Jurkat, Clone E6-1 (cell line): Measurements from ENCODE around the gene USH1G. TPM values are rescaled to one million over a fixed set of nuclear protein-coding genes. Genes with fewer than 3 reads are reported as not detected.
"Not testable (repeated sequence)": the region's sequence is repeated elsewhere in the genome, so short reads cannot be mapped to it uniquely, and the experiment has no call there.

Experiments used
- DNase-seq: peaks from one replicate; pipeline ENCODE4 v3.0.0-alpha.2; 2011; ENCODE audit warnings: low read depth, low spot score
- H3K4me3 ChIP-seq: 2 replicates; pipeline ENCODE4 v1.5.1; 2011; ENCODE audit warnings: mild to moderate bottlenecking, low read length, control low read depth, moderate library complexity
- polyA plus RNA-seq: library from polyadenylated mRNA; unstranded; fragments of >200 nt; gene quantifications from one replicate; pipeline ENCODE4 v1.2.1, GENCODE V29; 2012; ENCODE audit warnings: missing spikeins; ENCODE audit not compliant: insufficient read length, insufficient read depth

USH1G gene
- polyA plus RNA-seq = not detected

DNA sequence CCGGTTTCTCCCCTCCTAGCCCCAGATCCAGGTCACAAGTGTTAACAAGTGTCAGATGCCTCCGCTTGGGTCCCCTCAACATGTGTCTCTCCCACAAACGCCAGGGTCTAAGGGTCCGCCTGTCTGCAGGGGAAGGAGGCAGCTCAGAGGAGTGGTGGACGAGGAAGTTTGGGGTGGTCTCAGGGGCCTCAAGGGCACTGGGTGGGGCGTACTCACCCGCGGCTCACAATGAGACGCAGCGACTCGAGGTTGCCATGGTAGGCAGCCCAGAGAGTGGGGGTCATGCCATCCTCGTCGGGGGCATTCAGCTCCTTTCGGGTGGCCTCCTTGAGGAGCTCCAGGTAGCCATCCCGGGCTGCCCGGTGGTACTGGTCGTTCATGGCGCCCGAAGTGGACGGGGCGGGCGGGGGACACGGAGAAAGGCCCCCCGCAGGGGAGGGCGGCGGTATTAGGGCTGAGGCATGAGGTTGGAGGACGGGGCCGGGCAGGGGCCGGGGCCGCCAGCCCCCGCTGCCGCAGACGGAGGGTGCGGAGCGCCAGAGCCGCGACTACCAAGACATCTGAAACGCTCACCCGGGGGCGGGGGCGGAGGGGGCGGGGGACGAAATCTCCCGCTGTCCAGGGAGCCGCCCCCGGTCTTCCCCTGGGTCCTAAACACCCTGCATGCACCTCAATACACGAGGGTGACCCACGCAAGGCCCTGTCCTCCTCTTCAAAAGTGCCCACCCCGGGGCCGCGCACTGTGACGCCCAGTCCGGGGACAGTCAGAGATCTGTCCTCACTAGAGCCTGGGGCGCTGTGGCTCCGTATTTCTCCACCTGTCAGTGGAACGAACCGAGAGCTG, at the start of gene USH1G:
Gene USH1G, minus strand, starts transcription at position 562 of the 844 bp plus-strand sequence. Its CDS starts 182 bp downstream, at position 380.
- no peak within 1 kb of the TSS; the same call in 1 of the 2 replicates for H3K4me3 ChIP-seq
- DNase-seq = no peak

DNA sequence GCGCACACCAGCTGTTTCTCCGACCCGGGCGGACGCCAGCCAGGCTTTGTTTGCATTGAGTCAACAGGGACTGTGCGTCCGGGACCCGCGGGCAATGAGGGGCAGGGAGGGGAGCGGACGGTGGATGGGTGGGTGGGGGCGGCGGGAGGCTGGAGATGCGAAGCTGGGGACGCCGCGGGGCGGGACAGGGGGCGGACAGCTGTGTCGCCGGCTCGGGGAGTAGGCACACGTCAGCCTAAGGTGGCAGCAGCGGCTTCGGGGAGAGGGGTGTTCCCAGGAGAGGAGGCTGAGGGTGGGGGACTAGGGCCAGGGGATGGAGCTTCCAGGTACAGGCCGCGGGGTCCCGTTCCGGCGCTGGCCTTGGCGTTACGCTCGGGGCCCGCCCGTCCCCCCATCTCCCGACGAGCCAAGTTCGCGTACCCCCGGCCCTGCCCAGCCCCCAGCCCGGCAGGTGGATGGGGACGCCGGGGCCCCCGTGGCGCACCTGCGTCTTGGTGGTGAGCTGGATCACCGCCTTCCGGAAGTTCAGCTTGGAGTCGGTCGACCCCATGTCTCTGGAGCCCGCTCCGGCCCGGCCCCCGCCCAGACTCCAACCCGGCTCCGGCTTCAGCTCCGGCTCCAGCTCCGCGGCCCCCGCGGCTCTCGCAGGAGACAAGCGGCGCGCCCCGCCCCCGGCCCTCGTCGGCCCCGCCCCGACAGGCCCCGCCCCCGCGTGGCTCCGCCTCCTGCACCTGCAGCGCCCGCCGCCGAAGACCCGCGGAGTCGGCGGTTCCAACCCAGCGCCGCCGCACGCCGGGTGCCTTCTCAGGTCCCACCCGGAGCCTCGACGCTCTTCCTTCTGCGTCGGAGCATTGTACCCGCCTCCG, 49.3 kb upstream of the USH1G start, which contains the start of gene HID1:
Gene HID1, minus strand, starts transcription at position 653 of the 866 bp plus-strand sequence. Its CDS starts 103 bp downstream, at position 550.
- peak within 1 kb of the TSS; percentile 47 for H3K4me3 ChIP-seq
- peak; percentile 56 for DNase-seq

DNA sequence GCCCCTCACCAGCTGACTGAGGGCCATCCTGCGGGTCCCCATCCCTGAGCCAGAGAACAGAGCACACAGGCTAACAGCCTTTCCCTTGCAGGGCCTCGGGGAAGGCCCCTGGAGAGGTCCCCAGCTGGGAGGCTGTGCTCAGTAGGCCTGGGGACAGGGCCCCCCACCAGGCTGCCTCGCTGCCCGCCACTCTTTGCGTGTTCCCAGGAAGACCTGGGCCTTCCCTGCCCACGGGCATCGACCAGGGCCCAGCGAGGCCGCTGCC, 48.7 kb upstream of the USH1G start:
- no peak overlapping the region for H3K4me3 ChIP-seq
- no peak for DNase-seq

DNA sequence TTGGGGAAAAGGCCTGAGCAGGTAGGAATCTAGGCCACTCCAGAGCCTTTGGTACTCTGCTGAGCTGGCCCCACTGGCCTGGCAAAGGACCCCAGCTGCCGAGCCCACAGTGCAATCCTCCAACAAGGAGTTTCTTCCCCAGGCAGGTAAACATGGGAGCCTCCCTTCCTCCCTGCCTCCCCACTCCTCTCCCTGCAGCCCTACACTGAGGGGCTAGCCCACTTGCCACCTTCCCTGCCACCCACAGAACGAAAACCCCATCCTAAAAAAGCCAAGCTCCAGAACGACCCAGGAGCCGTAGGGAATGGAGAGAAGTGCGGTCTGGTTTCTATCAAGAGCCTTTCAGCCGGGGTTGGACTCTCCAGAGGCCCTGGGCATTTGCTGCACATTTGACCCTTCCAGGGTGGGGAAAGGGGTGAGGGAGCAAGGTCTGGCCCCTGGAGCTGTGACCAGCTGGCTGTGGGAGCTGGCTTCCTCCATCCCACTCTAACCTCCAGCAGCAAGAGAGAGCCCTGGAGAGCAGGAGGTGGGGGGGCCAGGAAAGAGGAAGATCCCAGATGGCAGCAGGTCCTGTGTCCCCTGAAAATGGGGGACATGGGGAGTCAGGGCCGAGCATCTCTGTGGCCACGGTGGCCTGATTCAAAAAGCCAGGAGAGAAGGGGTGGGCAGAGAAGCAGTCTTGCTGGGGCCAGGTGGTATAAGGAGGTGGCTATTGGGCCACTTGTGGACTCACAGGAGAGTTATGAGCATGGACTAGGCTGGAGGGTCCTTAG, 48.2 kb upstream of the USH1G start:
- no peak for DNase-seq
- no peak overlapping the region for H3K4me3 ChIP-seq

DNA sequence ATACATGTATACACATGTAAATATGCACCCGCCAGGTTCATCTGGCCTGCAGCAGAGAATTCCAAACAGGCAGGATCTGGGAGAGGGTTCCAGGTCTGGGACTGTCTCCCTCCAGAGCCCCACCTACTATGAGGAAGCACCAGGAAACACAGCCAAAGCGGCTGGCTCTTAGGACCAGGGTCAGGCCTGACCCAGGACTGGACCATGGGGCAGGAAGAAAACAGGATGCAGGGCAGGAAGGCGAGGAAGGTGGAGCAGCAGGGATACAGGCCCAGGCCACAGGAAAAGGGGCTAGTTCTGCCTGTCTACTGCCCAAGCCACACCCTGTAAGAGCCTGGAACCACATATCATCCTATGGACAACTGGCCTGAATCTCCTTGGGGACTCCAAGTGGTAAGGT, 47.3 kb upstream of the USH1G start:
- H3K4me3 ChIP-seq = no peak overlapping the region
- DNase-seq = no peak

DNA sequence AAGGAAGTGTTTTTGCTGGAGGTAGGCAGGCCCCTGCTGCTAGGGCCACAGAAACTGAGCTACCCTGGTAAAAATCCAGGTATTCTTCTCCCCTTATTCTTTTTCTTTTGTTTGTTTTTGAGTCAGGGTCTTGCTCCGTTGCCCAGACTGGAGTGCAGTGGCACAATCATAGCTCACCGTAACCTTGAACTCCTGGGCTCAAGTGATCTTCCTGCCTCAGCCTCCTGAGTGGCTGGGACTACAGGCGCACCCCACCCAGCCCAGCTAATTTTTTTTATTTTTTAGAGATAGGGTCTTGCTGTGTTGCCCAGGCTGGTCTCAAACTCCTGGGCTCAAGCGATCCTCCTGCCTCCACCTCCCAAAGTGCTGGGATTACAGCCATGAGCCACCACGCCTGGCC, 46.4 kb upstream of the USH1G start:
- DNase-seq, H3K4me3 ChIP-seq: not testable (repeated sequence)

DNA sequence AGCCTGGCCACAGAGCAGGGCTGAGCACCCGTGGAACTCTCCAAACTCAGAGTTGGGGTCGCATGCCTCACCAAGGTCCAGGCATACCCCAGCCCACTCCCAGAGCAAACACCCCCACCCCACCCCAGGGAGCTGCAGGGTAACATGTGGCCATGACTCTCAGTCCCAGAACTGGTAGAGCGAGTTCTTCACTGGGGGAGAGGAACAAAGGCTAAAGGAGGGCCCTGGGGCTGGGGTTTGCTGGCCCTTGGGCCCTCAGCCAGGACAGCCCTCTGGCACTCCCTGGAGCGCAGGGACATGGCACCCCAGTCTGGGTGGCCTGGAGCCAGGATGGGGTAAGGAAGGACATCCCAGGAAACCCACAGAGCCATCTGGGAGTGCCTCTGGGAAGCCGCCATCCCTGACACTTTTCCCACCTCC, 45.3 kb upstream of the USH1G start:
- H3K4me3 ChIP-seq = no peak overlapping the region
- no peak for DNase-seq

DNA sequence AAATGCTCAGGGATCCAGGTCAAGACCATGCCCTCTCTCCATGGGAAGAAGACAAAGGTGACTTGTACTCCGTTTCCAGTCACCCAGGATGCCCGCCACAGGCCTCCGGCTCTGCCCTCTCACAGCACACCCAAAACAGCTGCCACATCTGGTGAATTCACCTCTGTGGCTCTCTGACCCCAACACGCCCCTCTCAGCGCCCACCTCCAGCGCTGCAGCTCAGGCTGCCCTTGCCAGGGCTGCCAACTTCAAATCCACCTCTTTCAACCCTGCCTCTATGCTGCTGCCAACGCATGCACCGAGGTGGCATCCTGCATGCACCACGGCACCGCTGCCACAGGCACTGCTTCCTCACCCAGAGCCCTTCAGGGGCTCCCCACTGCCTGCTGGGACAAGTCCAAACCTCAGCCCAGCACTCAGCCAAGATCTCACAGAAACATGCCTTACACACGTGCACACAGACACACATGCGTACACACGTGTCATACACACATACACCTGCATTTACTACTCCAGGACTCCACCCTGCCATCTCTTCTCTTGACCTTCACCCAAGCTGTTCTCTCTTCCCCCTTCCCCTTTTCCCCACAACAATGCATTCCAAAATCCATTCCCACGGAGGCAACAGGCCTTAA, 42.0 kb upstream of the USH1G start:
- H3K4me3 ChIP-seq = no peak overlapping the region
- DNase-seq = no peak

DNA sequence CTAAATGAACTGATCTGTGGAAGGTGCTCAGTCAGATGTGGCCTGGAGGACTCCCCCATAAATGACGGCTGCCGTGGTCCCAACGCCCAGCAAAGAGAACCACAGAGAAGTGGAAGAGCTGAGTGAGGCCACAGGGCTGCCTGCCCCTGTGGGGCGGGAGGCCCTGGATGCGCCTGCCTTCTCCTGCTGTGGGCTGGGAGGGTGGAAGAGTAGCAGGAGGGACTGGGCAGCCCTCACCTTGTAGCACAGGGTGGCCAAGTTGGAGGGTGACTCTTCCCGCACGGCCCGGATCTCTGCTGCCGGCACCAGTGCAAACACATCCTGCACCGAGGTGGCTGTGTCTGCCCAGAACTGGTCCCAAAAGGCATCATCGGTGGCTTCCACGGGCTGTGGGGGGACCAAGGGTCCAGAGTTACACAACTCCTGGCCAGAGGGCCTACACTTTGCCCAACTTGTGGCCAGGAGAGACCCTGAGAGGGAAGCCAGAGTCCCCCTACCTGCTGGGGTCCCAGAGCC, 41.2 kb upstream of the USH1G start:
- DNase-seq = no peak
- H3K4me3 ChIP-seq = no peak overlapping the region

DNA sequence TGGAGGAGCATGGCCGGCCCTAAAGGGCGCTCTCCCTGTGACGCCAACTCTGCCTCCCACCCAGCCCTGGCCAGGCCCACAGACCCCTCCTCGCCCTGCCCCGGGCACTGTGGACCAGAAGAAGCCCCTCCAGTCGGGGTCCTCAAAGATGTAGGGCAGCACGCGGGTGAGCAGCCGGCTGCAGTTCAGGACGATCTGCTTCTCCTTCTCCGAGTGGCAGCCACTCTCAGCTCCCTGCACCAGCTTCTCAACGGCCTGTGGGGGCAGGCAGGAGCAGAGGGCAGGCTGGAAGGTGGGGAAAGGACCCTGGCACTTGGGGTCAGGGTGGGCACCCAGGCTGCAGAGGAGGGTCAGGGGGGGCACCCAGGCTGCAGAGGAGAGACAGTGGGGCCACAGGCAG, 40.6 kb upstream of the USH1G start:
- DNase-seq = no peak
- H3K4me3 ChIP-seq = no peak overlapping the region

DNA sequence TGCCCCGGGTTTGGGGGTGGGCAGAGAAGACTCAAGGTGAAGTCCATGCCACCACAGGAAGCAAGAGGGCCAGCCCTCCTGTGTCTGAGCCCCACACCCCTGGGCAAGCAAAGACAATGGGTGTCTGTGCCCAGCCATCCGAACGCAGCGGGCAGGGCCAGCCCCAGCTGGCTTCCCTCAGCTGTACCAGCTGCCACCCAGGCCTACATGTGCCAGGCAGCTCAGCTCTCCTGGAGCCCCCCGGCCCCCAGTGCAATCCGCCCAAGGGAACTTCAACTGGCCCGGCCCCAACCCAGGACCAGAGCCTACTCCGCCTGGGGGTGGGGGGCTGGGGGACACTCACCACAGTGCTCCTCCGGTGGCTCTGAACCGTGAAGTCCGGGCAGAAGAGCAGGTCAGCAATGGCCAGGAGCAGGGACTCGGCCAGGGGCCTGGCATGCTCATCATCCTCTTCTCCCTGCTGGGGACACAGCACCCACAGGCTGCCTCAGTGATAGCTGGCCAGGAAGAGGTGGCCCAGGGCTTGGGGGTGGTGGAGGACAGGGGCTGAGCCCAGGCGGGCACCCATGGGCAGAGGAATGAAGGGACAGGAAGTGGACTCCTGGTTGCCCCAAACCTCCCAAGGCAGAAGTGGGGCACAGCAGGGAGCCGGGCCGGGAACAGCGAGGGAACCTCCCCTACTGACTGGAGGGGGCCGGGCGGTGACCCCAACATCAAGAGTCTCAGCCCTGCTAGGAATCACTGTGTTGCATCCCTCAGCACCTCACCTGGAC, 39.8 kb upstream of the USH1G start:
- H3K4me3 ChIP-seq = no peak overlapping the region
- no peak for DNase-seq

DNA sequence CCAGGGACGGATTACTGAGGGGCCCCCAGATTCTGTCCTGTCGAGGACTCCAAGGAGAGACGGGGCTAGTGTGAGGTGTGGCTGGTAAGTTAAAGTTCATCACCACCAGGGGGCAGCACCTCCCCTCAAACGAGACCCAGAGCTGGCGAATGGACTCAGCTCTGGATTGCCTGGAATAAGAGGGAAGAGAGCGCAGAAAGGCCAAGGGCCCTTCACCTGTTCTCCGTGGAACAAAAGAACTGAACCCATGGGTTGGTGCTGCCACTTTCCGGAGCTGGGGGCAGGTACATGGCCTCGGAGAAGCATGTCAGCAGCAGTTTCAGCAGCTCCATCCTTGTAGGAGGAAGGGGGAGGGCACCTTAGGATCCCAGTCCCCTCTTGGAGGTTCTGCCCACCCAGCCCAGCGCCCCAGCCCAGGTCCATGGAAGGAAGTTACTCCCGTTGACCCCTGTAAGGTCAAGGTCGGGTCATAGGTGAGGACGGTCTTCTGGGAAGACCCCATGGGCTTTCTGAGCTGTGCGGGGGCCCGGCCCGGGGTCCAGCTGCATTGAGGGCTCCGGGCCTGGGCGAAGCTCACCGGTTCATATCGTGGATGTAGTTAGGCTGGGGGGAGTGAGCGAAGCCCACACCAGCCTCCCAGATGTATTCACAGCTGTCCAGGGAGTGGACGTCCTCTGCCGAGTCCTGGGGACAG, 38.7 kb upstream of the USH1G start:
- H3K4me3 ChIP-seq = no peak overlapping the region
- peak; percentile 73 for DNase-seq

DNA sequence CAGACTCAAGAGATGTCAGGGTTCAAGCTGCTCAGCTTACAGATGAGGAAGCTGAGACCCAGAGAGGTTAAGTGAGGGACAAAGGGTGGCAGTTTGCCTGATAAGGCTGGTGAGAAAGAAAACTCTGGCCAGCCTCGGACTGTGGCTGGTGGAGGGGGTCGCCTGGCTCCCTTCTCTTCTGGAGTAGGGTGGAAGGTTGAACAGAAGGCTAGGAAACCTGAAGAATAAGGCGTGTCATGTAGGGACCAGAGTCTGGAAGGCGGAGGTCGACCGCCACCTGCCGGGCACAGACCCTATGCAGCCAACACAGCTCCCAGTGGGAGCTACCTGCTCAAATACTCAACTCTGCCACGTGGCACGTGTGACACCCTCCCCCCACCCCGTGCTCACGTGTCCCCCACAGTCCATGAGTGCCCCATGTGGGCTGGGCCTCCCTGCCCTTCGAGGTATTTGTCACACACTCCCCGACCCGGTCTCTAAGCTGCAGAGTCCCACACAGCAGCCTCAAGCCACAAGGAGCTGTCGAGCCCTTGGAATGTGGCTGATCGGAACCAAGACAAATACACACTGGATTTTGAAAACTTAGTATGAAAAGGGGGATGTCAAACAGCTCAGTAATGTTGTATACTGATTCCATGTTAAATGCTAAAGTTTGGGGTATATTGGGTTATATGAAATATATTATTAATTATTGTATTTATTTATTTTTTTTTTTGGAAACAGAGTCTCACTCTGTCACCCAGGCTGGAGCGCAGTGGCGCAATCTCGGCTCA, 37.7 kb upstream of the USH1G start:
- no peak overlapping the region for H3K4me3 ChIP-seq
- peak; percentile 77 for DNase-seq

DNA sequence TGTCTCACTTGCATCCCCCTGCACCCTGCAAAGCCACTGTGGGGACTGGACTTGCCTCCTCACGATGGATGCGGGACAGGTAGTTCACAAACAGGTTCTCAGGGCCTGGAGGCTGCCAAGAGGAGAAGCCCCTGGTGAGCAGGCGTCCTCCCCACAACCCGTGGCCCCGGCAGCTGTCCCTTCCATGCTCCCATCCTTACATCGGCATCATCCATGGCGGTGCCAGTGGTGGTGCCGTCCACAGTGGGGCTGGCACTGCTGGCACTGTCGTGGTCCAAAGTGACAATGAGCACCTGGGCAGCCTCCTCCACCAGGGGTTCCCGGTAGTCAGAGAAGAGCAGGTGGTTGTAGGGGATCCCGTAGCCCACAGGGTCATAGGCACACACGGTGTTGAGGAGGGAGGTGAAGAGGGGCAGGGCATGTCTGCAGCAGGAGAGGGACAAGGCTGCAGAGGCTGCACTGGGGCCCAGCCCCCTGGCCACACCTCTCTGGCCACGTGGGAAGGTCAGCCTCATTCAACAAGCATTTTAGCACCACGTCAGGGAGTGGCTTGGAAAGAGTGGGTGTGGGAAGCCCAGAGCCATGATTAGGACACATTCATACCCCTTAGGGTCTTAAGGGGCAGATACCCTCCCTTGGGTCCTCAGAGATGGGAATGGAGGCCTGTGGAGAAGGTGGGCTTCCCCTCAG, 36.9 kb upstream of the USH1G start:
- no peak overlapping the region for H3K4me3 ChIP-seq
- DNase-seq = no peak

DNA sequence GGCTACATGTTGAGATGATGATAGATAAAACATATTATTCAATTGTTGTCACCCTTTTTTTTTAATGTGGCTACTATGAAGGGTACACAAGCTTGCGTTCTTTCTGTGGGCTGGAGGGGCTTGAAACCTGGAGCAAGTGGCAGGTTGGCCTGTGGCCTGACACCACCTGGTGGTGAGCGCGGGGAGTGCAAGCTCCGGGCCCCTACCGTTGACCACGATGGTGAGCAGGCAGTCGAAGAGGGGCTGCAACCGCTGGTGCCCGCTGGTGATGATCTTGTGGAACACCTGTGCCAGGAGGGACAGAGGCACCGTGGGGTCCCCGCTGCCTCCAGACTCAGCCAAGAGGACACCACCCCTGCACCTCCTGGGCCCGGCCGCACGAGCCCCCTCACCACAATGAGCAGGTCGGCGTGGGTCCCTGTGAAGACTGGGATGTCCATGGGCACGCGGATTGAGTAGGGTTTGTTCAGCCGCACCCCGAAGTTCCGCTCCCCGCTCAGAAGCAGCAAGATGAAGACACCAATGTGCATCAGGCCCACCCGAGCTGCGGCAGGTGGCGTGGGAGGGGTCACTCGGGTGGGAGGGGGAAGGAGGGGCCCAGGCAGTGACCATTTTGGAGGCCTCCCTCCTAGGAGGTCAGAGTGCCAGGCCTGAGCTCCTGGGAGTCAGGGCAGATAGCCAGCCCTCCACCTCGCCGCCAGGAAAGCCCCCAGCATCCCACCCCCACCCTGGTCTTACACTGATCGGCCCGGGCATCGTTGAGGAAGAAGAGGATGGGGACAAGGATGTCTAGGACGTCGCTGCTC, 35.1 kb upstream of the USH1G start:
- DNase-seq = peak; percentile 46
- no peak overlapping the region for H3K4me3 ChIP-seq

DNA sequence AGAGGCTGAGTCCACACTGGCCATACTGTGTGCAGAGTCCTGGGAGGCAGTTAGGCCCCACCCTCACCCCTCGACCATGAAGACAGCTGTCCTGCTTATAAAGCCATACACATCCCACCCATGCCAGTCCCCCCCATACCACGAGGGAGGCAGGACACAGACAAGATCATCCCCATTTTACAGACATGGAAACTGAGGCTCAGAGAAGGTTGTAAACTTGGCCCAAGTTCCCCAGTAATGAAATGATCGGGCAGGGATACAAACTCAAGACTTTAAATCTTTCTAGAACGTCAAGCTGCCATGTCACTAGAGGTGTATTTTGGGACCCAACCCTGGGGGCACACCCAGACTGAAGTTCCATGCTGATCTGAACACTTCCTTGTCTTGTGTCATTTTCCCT, 33.0 kb upstream of the USH1G start:
- no peak for DNase-seq

More for the DNA sequence above, 33.0 kb upstream of the USH1G start:
- H3K4me3 ChIP-seq = no peak overlapping the region
